ENCODE data around the gene SCD5.

The SCD5 gene

GRCh38 chr4:82661181-82661992 lies 137.2 kb downstream of the SCD5 start:
- Histone ChIP-seq H3K27ac (no peak overlapping the region), H3K36me3 (no peaks in the 10 kb centered on the region), H3K4me1 (ENCODE audit: control insufficient read depth in 1 of 2, insufficient read depth in 1 of 2, low read depth in 1 of 2, low read length in 1 of 2) (no peaks in the 10 kb centered on the region), H3K4me3 (ENCODE audit: low read depth in 1 of 2, low read length in 1 of 2) (no peak overlapping the region), H3K27me3 (no peaks in the 10 kb centered on the region), H3K9me3 (no peaks in the 10 kb centered on the region)
- TF ChIP-seq CTCF (IDR thresholded peaks at IDR 0.05), result no peak

GRCh38 chr4:82652062-82652461 lies 146.5 kb downstream of the SCD5 start:
- Histone ChIP-seq H3K9me3 (no peaks in the 10 kb centered on the region), H3K4me1 (ENCODE audit: control insufficient read depth in 1 of 2, insufficient read depth in 1 of 2, low read depth in 1 of 2, low read length in 1 of 2) (peaks cover 0 to 5% of the 10 kb centered on the region in 2 experiments), H3K4me3 (ENCODE audit: low read depth in 1 of 2, low read length in 1 of 2) (no peak overlapping the region), H3K27ac (no peak overlapping the region), H3K36me3 (no peaks in the 10 kb centered on the region), H3K27me3 (no peaks in the 10 kb centered on the region)
- TF ChIP-seq CTCF (IDR thresholded peaks at IDR 0.05), result no peak

- Histone ChIP-seq H3K9me3 (no peaks in the 10 kb centered on the region), H3K27me3 (no peaks in the 10 kb centered on the region), H3K36me3 (no peaks in the 10 kb centered on the region), H3K27ac (no peak overlapping the region), H3K4me1 (ENCODE audit: control insufficient read depth in 1 of 2, insufficient read depth in 1 of 2, low read depth in 1 of 2, low read length in 1 of 2) (peaks cover 0 to 5% of the 10 kb centered on the region in 2 experiments), H3K4me3 (ENCODE audit: low read depth in 1 of 2, low read length in 1 of 2) (no peak overlapping the region)
- TF ChIP-seq CTCF (IDR thresholded peaks at IDR 0.05), result no peak
Measured at GRCh38 chr4:82650868-82651267, 147.7 kb downstream of the SCD5 start.

GRCh38 chr4:82648356-82648755 lies 150.2 kb downstream of the SCD5 start:
- H3K4me3 ChIP-seq (ENCODE audit: low read depth in 1 of 2, low read length in 1 of 2), result no peak overlapping the region
- H3K27me3 ChIP-seq, result no peaks in the 10 kb centered on the region
- no peak overlapping the region for H3K27ac ChIP-seq
- no peaks in the 10 kb centered on the region for H3K36me3 ChIP-seq
- no peaks in the 10 kb centered on the region for H3K9me3 ChIP-seq
- H3K4me1 ChIP-seq (ENCODE audit: control insufficient read depth in 1 of 2, insufficient read depth in 1 of 2, low read depth in 1 of 2, low read length in 1 of 2), result peaks cover 0 to 5% of the 10 kb centered on the region in 2 experiments
- no peak for TF ChIP-seq CTCF (IDR thresholded peaks at IDR 0.05)

GRCh38 chr4:82645936-82646565 lies 152.5 kb downstream of the SCD5 start:
- no peaks in the 10 kb centered on the region for H3K9me3 ChIP-seq
- H3K4me3 ChIP-seq (ENCODE audit: low read depth in 1 of 2, low read length in 1 of 2), result no peak overlapping the region
- TF ChIP-seq CTCF (IDR thresholded peaks at IDR 0.05), result no peak
- no peaks in the 10 kb centered on the region for H3K4me1 ChIP-seq (ENCODE audit: control insufficient read depth in 1 of 2, insufficient read depth in 1 of 2, low read depth in 1 of 2, low read length in 1 of 2)
- no peaks in the 10 kb centered on the region for H3K27me3 ChIP-seq
- H3K27ac ChIP-seq, result no peak overlapping the region
- no peaks in the 10 kb centered on the region for H3K36me3 ChIP-seq
